Measurements from ENCODE around the gene STAU1.
"Not testable (repeated sequence)": the region's sequence is repeated elsewhere in the genome, so short reads cannot be mapped to it uniquely, and the experiment has no call there.

STAU1 gene, protein sequence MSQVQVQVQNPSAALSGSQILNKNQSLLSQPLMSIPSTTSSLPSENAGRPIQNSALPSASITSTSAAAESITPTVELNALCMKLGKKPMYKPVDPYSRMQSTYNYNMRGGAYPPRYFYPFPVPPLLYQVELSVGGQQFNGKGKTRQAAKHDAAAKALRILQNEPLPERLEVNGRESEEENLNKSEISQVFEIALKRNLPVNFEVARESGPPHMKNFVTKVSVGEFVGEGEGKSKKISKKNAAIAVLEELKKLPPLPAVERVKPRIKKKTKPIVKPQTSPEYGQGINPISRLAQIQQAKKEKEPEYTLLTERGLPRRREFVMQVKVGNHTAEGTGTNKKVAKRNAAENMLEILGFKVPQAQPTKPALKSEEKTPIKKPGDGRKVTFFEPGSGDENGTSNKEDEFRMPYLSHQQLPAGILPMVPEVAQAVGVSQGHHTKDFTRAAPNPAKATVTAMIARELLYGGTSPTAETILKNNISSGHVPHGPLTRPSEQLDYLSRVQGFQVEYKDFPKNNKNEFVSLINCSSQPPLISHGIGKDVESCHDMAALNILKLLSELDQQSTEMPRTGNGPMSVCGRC

DNA sequence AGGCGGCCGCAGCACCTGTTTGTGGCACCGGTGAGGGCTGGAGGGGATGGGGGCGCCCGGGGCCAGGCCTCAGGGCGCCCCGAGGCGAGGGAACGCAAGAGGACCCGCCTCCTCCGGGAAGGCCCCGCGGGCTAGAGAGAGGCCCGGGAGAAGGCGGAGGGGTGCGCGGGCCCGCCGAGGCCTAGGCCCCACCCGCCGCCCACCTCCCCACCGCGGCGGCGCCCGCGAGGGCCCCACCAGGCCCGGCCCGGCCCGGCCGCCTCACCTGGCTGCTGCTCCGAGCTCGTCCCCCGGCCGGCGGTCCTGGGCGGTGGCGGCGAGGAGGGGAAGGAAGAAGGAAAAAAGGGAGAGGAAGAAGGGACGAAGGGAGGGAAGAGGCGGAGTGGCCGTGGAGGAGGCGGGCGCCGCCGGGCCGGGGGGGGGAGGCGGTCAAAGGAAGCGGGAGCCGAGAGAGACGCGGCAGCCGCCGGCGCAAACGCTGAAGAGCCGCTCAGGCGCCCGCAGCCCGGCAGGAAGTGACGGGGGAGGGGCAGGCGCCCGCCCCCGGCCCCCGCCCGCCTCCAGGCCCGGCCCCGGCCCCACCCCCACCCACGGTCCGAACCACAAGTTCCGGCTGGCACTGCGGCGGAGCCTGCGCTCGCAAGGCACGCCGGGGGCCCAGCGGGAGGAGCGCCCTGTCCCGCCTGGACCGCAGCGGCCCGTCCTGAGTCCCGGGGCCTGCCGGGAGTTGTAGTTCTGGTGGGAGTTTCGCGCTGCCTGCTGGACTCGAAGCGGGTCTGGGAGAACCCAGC, at the start of gene STAU1:
Gene STAU1 (minus strand): TSS at position 484 of the 791 bp plus-strand sequence. CDS start 22,133 bp downstream, outside the sequence.
- peak; percentile 94 for DNase-seq

DNA sequence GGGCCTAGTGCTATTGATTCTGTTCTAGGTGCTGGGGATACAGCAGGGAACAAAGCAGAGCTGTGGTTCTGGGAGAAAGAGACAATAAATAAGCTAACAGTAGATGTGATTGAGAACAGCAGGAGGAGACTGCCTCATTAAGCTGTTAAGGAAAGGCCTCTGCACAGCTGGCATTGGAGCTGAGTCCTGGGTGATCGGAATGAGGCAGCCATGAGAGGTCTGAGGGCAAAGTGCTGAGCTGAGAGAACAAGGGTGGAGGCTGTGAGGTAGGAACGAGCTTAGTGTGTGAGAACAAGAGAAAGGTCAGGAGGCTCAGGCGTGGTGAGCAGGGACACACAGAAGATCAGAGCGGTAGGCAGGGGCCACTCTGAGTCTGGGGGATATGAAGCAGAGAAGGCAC, 49.4 kb upstream of the STAU1 start:
- DNase-seq, result no peak

DNA sequence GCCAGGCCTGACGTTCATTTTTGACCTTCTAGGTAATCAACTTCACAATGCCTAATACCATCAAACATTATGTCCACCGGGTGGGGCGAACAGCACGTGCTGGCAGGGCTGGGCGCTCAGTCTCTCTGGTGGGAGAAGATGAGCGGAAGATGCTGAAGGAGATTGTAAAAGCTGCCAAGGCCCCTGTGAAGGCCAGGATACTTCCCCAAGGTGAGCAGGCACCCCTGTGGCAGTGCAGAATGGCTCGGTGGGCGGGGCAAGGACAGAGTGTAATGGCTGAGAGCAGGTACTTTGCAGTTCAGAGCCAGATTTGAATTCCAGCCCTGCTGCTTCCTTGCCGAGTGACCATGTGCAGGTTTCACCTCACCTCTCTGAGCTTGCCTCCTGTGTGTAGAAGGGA, 48.2 kb upstream of the STAU1 start:
- DNase-seq, result no peak

DNA sequence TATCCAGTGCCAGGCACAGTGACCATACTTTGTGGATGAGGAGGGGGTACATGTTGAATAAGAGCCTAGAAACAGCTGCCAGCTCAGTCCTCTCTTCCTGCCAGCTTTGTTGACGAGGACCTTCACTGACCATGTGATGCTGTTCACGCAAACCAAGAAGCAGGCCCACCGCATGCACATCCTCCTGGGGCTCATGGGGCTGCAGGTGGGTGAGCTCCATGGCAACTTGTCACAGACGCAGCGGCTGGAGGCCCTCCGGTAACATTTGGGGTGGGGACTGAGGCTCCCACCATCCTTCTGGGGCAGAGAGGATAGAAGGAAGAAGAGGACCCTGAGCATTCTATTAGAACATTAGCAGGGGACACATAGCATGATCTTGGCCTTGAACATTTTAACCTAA, 46.7 kb upstream of the STAU1 start:
- DNase-seq, result no peak

DNA sequence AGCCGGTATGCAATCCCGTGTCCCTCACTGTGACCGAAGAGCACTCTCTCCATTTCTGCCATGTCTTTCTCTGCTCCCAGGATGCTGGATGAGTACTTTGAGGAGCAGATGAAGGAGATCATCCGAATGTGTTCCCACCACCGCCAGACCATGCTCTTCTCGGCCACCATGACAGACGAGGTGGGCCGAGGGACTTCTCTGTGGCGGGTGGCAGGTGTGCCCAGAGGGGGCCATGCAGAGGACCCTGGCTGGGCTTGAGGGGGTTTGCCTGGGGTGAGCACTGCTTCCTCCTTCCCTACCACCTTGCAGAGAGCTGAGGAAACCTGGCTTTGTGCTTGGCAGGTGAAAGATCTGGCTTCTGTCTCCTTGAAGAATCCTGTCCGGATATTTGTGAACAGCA, 45.1 kb upstream of the STAU1 start:
- no peak for DNase-seq

DNA sequence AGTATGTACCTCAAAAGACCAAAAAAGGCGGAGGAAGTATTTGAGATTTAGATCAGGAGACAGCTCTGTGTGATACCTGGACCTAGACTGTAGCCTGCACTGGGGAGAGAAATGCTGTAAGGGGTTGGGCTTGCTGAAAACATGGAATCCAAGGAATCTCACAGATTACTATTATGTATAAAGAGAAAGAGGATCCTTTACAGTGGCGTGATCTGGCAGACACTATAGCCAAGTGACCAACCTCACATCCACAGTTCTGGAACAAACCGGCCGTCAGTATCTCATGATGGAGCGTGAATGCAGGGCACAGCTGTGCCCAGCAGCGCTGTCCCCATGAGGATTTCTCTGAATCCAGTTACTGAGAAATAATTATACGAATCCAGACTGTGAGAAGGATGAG, 43.3 kb upstream of the STAU1 start:
- no peak for DNase-seq

DNA sequence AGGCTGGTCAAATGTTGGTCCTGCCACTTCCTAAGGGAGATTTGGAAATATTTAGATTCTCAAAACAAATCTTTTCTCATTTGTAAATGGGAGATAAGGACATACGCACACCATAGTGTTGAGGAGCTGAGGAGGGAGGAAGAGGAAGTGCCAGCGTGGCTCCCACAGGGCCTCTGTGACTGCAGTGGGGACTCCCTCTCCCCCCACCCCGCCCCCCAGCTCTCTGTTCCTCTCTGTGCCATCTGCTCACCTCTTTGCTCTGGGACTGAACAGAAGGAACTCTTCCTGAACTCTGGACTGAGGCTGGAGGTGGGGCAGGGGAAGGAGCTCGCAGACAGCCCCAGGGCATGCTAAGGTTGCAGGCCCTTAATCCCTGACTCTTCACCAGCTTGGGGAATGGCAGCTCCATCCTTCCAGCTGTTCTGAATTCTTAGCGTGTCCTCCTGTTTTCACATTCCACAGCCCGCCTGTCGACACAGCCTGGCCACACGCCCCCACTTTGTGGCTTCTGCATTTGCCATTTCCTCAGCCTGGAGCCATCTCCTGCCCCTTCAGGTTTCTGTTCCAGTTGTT, 42.5 kb upstream of the STAU1 start:
- peak; percentile 50 for DNase-seq

DNA sequence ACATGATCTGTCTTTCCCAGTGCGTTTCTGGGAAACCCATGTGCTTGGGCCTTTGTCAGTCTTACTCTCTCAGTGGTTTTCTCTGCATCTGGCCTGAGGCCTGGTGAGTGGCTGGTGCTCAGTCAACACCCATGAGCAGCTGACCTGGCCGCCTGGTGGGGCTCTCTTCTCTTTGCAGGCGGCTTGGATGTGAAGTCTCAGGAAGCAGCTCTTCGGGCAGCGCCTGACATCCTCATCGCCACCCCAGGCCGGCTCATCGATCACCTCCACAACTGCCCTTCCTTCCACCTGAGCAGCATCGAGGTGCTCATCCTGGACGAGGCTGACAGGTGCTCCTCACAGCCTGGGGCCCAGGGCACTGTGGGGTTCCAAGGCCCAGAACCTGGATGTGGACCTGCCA, 41.9 kb upstream of the STAU1 start:
- DNase-seq, result no peak

DNA sequence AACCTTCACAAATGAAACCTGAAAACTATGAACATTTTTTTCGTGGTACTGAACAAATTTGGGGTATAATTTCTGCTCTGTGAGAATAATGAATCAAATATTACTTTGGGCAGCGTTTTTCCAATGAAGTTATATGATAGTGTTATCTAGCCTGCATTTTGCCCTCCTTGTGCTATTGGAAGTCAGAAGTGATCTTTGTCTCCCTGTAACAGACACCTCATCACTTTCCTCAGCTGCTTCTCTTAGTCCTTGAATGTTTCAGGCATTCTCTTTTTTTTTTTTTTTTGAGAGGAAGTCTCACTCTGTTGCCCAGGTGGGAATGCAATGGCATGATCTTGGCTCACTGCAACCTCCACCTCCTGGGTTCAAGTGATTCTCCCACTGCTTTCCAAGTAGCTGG, 41.2 kb upstream of the STAU1 start:
- no peak for DNase-seq

DNA sequence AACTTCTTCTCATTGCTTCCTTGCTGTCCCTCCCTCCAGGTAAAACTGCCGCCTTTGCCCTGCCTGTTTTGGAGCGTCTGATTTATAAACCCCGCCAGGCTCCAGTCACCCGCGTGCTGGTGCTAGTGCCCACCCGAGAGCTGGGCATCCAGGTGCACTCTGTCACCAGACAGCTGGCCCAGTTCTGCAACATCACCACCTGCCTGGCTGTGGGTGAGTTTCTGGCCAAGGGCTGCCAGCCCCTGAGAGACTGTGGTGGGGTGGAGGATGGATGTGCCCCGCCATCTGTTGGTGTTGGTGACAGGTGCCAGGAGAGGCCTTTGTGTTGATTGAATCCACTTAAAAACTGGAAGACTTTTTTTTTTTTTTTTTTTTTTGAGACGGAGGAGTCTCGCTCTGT, 40.5 kb upstream of the STAU1 start:
- DNase-seq, result no peak

DNA sequence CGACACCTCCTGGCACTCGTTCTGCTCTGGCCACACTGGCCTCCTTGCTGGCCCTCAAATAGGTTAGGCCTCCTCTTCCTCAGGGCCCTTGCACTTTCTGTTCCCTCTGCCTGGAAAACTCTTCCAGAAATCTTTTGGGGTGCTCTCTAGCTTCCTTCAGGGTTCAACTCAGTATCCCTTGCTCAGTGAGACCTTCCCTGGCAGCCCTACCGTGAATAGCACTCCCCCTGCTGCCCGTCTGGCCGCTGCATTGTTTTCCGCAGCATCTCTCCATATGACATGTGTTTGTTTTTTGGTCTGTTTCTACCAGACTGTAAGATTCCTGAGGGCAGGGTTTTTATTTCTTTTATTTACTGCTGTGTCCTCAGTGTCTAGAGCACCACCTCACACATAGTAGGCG, 37.8 kb upstream of the STAU1 start:
- DNase-seq, result no peak

DNA sequence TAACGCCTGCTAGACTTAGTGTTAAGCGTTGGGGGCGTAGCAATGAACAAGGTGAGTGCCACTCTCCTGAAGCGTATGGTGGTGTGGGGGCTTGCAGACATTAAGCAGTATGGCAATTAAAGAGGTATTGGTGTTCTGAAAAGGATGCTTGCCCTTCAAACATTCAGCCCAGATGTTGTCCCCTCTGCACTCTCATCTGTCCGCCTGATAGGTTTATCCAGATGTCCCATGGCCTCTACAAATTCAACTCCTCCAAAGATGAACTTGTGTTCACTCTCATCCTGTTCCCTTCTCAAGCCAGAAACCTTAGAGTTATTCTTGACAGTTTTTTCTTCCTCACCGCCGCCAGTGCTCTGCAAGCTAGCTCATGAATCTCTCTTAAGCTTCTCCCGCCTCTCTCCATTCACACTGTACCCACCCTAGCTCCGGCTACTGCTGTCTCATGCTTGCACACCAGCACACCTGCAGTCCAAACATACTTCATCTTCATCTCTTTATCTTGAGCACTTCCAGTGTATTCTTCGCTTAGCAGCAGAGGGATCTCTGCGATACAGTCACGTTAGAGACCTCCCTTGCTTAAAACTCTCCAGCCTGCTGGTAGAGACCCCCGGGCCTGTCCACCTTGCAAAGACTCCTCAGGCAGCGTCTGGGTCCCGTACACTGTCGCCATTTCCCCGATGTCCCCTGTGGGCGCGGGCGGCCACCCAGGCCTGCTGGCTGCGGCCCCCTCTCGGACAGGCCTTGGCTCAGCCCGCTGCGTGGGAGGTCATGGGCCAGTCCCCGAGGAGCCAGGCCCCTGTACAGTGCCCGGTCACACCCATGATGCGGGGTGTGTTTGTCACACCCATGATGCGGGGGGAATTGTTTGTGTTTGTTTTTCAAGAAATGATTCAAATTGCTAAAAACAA, 32.0 kb upstream of the STAU1 start:
- no peak for DNase-seq

DNA sequence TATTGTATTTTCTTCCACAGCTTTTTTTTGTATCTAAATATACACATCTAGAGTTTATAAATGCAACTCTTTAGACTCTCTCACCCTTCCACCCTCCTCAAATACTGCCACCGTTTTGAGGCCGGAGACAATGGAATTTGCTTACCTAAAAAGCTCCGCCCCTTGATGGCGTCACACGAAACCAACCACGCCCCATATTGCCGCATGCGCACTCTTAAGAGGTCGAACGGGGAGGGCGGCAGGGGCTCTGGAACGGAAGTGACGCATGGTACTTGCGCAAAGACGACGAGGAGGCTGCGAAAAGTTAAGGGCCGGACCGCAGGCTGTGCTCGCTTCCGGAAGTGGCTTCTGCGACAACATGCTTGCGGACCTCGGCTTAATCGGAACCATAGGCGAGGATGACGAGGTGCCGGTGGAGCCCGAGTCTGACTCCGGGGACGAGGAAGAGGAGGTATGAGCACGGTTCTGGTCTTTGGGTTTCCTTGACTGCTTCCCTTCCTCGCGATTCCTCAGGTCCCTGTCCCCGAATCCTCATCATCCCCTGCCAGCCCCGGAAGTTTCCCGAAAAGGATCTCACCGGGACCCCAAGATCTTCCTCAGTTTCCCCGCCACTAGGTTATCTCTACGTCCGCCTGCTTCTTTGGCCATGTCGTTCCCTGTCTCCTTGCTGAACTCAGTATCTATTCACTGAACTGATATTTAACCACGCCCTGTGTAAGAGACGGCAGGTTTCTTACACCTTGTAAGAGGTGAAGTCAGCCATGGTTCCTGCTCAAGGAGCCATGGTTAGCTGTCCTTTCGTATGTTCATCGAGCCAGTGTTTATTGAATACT, 31.2 kb upstream of the STAU1 start, which contains the start of gene DDX27:
Gene DDX27 (plus strand): TSS at position 326 of the 833 bp plus-strand sequence. CDS start 33 bp downstream, at position 359.
- peak; percentile 95 for DNase-seq

DNA sequence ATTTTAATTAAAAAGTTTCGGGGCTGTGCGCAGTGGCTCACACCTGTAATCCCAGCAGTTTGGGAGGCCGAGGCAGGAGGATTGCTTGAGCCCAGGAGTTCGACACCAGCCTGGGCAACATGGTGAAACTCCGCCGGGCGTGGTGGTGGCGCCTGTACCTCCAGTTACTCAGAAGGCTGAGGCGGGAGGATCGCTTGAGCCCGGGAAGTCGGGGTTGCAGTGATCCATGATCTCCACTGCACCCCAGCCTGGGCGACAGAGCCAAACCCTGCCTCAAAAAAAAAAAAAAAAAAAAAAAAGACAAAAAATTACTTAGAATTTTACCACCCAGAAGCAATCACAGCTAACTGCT, 30.6 kb upstream of the STAU1 start:
- not testable (repeated sequence) for DNase-seq

DNA sequence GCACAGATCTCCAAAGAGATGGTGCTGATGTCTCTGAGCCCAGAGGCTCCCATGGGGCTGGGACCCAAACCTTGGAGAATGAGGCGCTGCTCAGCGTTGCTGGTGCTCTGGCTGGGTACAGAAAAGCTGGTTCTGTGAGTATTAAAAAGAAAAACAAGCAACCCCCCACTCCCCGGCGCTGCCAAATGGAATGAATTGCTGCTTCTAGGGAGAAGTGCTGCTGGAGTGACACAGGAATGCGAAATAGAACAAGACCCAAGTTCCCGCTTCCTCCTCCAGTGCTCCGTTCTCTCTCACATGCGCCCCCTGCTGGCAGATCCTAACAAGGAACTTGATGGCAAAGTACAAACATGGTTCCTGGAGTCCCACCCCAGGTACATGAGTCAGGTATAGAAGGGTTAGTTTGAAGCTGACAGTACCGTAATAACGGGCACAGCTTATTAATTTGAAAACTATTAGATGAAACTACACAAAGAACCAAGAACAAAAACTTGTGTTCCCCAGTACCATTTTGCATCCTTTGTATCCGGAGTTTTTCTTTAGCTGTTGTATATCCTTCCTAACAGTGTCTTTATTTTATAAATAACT, 29.0 kb upstream of the STAU1 start:
- peak; percentile 72 for DNase-seq

DNA sequence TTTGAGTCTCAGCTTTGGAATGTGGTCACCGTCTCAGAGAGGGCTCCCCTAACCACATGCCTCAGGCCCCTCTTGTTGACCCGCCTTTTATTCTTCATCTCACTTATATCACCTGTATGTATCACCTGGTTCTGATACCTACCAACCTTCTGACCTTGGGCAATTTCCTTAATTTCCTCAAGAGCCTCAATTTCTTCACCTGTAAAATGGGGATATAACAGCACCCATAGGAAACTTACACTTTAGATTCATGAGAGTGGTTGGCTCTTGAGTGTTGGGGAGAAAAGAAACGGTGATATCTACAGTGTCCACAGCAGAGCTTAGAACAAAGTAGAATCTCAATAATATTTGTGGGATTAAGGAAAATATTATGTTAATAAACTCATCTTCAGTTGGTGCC, 27.1 kb upstream of the STAU1 start:
- no peak for DNase-seq

DNA sequence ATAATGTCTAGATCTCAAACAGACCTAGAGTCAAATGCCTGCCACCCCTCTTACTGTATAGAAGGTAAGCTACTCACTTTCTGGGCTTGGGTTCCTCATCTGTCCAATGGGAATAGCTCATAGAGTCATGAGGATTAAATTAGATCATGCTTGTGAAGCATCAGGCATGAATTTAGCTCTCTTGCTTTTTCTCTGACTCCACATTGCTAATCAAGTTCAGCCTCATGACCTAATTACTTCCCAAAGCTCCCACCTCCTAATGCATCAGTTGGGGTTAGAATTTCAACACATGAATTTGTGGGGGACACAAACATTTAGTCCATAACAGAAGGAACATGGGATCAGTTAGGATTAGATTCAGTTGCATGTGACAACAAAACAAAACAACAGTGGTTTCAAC, 26.4 kb upstream of the STAU1 start:
- no peak for DNase-seq

DNA sequence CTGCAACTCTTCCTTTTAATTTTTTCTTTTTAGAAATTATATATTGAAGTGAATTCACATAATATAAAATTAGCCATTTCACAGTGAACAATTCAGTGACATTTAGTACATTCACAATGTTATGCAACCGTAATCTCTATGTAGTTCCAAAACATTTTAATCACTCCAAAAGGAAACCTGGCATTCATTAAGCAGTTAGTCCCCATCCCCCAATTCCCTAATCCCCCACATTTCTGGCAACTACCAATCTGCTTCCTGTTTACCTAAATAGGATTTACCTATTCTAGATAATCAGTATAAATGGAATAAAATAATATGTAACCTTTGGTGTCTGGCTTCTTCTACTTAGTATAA, 22.6 kb upstream of the STAU1 start:
- no peak for DNase-seq

DNA sequence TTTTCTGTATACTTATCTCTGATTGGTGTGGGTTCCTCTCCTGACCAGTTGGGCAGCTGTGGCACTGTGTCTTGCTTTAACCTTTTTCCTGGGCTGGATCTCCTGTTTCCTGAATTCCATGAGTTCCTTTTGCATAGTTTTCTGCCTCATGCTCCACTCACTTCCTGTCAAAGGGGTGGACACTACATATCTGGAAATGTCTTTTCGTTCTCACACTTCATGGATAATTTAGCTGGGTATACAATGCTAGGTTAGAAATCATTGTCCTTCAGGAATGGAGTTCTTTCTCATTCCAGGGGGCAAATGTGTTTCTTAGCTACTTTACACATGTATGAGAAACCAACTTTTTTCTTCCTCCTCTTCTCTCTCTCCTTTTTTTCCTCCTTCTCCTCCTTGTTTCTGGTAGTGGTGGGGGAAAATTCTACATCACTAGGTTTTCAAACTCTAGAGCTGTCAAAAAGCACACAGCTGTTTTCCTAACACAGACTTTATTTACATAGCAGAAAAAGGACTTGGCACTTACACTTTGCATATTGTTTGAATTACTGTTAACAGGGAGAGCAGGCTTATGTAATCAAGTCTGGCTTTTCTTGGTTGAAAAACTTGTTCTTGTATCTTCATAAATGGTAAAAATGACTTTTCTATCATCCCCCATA, 22.1 kb upstream of the STAU1 start:
- DNase-seq, result no peak

DNA sequence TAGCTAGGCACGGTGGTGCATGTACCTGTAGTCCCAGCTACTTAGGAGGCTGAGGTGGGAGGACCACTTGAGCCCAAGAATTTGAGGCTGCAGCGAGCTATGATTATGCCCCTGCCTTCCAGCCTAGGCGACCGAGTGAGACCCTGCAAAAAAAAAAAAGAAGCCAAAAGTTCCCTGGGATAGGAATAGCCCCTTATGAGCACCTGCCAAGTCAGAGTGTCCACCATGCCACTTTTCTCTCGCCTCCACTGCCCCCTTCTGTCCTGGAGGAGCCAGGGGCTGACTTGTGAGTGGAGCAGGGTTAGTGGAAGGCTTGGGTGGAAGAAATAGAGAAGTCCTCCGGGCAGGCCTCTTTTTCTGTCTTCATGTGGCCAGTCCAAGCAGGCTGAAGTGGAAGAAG, 18.9 kb upstream of the STAU1 start:
- DNase-seq, result no peak

DNA sequence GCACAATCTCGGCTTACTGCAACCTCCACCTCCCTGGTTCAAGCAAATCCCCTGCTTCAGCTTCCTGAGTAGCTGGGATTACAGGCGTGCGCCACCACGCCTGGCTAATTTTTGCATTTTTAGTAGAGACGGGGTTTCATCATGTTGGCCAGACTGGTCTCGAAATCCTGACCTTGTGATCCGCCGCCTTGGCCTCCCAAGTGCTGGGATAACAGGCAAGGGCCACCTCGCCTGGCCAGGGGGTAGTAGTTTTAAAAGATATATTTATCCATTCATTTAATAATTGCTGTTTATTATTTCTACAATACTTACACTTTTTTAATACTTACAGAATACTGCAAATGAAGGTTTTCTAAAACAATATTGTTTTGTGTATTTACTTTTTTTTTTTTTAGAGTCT, 15.6 kb upstream of the STAU1 start:
- no peak for DNase-seq

Data from GDM1 (cell line).